ENCODE data around the gene HECTD4.
"Not testable (repeated sequence)": the region's sequence is repeated elsewhere in the genome, so short reads cannot be mapped to it uniquely, and the experiment has no call there.

DNA sequence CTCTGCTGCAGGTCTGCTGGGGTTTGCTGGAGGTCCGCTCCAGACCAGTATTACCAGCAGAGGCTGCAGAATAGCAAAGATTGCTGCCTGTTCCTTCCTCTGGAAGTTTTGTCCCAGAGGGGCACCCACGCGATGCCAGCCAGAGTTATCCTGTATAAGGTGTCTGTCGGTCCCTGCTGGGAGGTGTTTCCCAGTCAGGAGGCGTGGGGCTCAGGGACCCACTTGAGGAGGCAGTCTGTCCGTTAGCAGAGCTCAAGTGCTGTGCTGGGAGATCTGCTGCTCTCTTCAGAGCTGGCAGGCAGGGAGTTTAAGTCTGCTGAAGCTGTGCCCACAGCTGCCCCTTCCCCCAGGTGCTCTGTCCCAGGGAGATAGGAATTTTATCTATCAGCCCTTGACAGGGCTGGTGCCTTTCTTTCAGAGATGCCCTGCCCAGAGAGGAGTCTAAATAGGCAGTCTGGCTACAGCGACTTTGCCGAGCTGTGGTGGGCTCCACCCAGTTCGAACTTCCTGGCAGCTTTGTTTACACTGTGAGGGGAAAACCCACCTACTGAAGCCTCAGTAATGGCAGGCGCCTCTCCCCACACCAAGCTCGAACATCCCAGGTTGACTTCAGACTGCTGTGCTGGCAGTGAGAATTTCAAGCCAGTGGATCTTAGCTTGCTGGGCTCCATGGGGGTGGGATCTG, 223.6 kb downstream of the HECTD4 start:
- TF ChIP-seq SUZ12 (IDR thresholded peaks at IDR 0.05; ENCODE audit: extremely low read depth, insufficient read depth, insufficient read length); ZNF274 (IDR thresholded peaks at IDR 0.05; ENCODE audit: low read depth, low read length); YY1 (IDR thresholded peaks at IDR 0.05; ENCODE audit: insufficient read depth, insufficient read length): not testable (repeated sequence)

All from NT2/D1 (cell line).